GM12891 (cell line): ENCODE data around the gene C1orf53.

ENCODE experiments used
- PAX5 ChIP-seq: IDR thresholded peaks from 2 replicates; pipeline ENCODE4 v1.6.1; 2011; ENCODE audit warnings: low read length, moderate library complexity, mild to moderate bottlenecking; ENCODE audit not compliant: insufficient read depth, severe bottlenecking
- POLR2A ChIP-seq: IDR thresholded peaks from 2 replicates; pipeline ENCODE4 v1.6.1; 2011; ENCODE audit warnings: low read depth, low read length, control low read depth
- POLR2AphosphoS5 ChIP-seq: IDR thresholded peaks from 2 replicates; pipeline ENCODE4 v1.6.1; 2011; ENCODE audit warnings: low read depth, low read length, control low read depth
- POU2F2 ChIP-seq: IDR thresholded peaks from 2 replicates; pipeline ENCODE4 v1.6.1; 2011; ENCODE audit warnings: low read depth, mild to moderate bottlenecking, control low read depth, low read length, moderate library complexity
- SPI1 ChIP-seq: IDR thresholded peaks from 2 replicates; pipeline ENCODE4 v1.6.1; 2011; ENCODE audit warnings: low read depth, low read length, control low read depth
- TAF1 ChIP-seq: IDR thresholded peaks from 2 replicates; pipeline ENCODE4 v1.6.1; 2011; ENCODE audit warnings: low read depth, low read length, control low read depth

GRCh38 chr1:197884173-197884572 is 18.3 kb upstream of the C1orf53 start:
- no peak for TF ChIP-seq PAX5
- no peak for TF ChIP-seq POLR2A
- TF ChIP-seq TAF1 = no peak
- no peak for TF ChIP-seq POLR2AphosphoS5
- no peak for TF ChIP-seq POU2F2
- TF ChIP-seq SPI1 = no peak
